Stimulated activated CD4-positive, alpha-beta T cell treated with anti-CD3 and anti-CD28 coated beads, TNF-alpha, amount 100 ng/mL, for 24 hours (primary cell): Measurements from ENCODE around the gene VEGFA.
A peak's percentile ranks its signal among the peaks of the same experiment; 100 is the strongest.

Experiments
- DNase-seq, 3 experiments: peaks; one replicate each; pipeline ENCODE4 v3.0.0-alpha.2; 2020; ENCODE audit warnings: low read depth in 3 of 3

Gene VEGFA

GRCh38 chr6:43759136-43759906, 10.7 kb upstream of the VEGFA start:
- no peak for DNase-seq

- no peak for DNase-seq
These were observed 10.2 kb upstream of the VEGFA start for GRCh38 chr6:43759907-43760206.

- DNase-seq, result no peak
These were observed 9.5 kb upstream of the VEGFA start for GRCh38 chr6:43760210-43761168.

- DNase-seq, result no peak
These were observed 8.2 kb upstream of the VEGFA start for GRCh38 chr6:43761666-43762409.

GRCh38 chr6:43762410-43762768, 7.6 kb upstream of the VEGFA start:
- DNase-seq, result no peak

GRCh38 chr6:43762966-43763695, 6.9 kb upstream of the VEGFA start:
- DNase-seq, result no peak

- DNase-seq, result no peak
These were observed 6.0 kb upstream of the VEGFA start for GRCh38 chr6:43763812-43764522.

- DNase-seq, result no peak
These were observed 5.2 kb upstream of the VEGFA start for GRCh38 chr6:43764772-43765171.

GRCh38 chr6:43765776-43766499, 4.1 kb upstream of the VEGFA start:
- DNase-seq, result no peak

- no peak for DNase-seq
These were observed 3.5 kb upstream of the VEGFA start for GRCh38 chr6:43766500-43766853.

- no peak for DNase-seq
These were observed 3.0 kb upstream of the VEGFA start for GRCh38 chr6:43766964-43767461.

GRCh38 chr6:43767553-43768505, 2.2 kb upstream of the VEGFA start:
- no peak for DNase-seq

- DNase-seq, result no peak
These were observed 1.5 kb upstream of the VEGFA start for GRCh38 chr6:43768506-43768860.

GRCh38 chr6:43768983-43769525, 957 bp upstream of the VEGFA start:
- DNase-seq, result no peak

- peak in 2 of 3 experiments; percentile 11 to 40 for DNase-seq
These were observed 580 bp downstream of the VEGFA start for GRCh38 chr6:43770372-43771209.

- peak; percentile 16 to 75 (median 31) for DNase-seq
These were observed 1.3 kb downstream of the VEGFA start for GRCh38 chr6:43771210-43771857.
